NCI-H2196 treated with DMSO at 0.1 percent for 48 hours (cell line): ENCODE results near the gene PSMB7.

Source experiments
- DNase-seq: peaks from one replicate; lab custom pipeline; 2025; ENCODE audit not compliant: unreplicated experiment; lab: John Stamatoyannopoulos, UW

Gene PSMB7

DNA sequence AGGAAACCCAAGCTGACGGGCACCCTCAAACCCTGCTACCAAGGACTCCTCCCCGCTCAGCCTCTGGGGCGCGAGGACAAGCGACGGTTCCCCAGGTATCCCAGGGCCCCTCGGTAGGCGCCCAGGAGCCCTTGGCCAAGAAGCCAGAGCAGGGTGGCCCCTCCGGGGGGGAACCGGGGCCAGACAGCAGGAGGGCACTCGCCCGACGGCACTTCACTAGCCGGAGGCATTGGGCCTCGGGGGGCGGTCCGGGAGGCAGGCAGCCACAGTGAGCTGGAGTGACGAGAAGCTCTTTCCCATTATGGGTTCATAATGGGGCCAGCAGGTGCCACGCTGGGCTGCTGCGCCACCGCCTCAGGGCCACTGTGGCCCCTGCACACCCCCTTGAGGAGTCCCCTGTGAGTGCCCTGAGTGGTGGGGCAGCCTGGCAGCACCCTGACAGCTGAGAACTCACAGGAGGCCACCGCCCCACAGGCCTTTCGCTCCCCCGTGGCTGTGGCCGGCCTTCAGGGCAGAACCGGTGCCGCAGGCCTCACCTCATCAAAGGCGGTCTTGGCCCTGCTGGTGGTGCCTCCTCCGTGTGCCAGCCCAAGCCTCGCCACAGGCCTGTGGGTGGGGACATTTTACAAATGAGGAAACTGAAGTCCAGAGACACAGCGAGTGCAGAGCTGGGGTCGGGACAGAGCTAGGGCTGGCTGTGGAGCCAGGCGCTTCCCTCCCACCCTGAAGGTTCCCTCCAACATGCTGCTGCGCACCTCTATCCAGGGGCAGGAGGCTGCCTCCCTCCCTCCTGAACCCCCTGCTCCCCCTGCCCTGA, 68.7 kb downstream of the PSMB7 start:
- no peak for DNase-seq

DNA sequence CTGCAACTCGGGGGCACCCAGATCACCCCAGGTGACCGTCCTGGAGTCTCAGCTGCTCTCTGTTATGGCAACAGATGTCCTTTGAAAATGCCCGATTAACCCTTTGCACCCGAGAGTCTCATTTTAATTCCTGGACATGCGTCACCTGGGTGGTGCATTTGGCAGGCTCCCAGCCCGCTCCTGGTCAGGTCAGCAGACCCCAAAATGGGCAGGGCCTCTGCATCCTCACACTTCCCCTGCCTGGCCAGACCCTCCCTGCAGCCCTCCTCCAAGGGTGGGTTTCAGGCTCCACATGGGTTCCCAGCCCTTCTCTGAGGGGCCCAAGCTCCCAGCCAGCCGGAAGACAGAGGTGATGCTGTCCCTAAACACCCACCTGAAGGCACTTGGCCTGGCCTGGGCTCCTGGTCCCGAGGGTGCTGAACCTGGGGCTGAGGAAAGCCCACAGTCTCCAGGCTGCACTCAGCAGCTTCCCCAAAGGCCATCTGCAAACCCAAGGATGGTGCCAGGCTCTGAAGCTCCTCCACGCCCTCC, 69.4 kb downstream of the PSMB7 start:
- DNase-seq = no peak

DNA sequence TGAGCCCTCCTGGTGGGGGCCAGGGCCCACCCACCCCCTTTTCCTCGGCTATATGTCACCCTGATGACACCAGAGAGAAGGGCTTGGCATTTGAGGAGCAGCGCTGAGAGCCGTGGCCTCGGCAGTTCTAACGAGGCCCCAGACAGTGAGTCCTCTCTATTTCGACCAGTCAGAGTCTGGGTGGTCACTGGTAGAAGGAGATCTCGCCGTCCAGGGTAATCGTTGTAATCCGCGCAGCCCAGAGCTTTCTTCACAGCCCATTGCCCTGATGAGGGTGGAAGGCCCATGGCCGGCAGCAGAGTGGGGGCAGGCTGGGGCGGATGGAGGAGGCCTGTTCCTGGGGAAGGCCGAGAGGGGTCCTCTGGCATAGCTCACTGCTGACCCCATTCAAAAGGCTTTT, 70.2 kb downstream of the PSMB7 start:
- no peak for DNase-seq

DNA sequence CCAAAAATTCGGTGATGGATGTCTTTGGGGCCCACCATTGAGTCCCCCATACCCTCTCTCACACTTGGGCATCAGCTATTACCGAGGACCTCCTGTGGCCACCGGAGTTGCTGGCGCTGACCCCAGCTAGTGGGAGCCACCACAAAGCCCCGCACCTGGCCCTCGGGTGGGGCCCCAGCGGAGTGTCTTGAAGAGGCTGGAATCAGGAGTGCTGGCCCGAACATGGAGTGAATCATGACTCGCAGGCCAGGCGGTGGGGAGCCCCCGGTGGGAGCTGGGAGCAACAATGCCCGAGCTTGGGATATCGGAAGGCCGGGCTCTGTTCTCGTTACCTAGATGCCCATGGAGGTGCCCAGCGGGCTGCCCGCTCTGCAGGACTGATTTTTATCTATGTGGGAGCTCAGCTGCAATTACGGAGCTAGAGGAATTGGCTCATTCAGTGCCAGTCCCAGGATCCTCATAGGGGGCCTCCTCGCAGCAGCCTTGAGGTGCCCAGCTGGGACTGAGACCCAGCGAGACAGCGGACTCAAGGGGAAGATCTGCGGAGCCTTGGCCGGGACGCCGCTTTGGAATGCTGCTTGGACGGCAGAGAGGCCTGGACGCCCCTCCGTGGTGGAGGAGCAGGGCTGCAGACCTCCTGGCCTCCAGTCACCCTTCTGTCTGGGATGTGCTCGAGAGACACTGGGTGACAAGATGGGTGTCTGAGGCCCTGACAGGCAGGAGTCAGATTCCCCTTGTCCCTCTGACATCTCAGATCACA, 70.8 kb downstream of the PSMB7 start:
- no peak for DNase-seq

DNA sequence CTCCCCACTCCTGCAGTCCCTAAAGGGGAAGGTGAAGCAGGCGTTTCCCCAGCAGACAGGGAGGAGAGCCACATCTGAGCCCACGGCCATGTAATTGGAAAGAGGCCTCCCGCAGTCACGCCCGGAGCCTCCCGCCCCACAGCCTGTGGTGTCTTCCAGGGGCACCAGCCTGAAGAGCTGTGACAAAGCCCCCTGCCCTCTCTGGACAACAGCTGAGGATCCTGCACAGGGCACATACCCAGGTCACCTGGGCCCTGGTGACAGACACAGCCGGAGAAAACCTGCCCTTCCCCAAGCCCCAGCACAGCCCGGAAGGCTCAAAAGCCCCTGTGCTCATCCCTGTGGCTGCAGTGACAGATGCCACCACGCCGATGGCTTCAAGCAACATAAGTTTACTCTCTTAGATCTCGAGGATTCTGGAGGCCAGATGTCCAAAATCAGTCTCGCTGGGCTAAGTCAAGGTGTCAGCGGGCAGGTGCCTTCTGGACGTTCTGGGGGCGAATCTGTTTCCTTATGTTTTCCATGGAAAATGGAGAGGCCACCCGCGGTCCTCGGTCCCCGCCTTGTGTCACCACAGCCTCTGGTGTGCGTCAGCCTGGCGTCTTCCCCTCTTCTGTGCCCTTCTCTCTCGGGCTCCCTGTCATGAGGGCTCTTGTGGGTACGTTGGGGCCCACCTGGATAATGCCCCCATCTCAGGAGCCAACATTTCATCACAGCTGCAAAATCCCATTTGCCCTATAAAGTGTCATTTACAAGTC, 71.5 kb downstream of the PSMB7 start:
- no peak for DNase-seq

DNA sequence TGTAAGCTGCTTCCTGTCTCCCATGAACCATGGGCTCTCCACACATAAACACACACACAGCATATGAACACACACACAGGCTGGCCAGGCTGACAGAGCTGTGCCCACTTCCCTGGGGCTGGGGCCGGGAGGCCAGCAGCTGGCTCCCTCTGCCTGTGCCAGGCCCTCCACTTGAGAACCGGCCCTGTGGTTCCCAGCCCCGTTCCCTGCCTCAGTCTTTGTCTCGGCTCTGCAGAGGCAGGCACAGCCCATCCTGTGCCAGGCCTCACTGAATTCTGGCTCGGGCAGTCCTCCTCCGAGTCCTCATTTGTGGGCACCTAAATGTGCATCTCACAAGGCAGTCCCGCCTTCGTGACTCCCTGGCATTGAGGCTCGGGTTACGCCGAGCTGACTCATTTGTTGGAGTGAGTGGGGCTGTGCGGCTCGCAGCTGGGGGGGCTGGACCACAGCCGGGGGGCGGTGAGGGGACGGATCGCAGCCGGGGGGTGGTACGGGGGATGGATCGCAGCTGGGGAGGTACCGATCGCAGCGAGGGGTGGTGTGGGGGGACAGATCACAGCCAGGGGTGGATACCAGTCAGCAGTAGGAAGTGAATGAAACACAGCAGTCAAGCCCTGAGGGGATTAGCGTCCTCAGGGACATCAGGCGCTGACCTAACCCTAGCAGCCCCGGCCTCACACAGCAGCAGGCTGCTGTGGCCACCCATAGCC, 72.3 kb downstream of the PSMB7 start:
- peak; percentile 68 for DNase-seq

DNA sequence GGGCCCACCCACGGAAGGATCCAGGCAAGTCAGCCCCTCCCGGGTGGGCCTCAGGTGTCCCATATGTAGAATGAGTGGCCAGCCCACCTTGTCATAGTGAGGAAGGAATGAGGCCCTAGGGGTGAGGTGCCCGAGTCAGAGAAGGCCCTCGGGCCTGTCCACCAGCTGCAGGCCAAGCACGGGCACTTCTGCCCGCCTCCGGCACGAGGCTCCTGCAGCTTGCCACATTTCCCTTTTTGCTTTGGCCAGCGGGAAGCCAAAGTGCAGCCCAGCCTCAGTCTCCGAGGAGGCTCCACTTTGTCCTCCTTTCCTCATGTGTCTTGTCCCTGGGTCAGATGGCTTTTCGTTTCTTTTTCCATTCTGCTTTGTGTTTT, 72.9 kb downstream of the PSMB7 start:
- no peak for DNase-seq

DNA sequence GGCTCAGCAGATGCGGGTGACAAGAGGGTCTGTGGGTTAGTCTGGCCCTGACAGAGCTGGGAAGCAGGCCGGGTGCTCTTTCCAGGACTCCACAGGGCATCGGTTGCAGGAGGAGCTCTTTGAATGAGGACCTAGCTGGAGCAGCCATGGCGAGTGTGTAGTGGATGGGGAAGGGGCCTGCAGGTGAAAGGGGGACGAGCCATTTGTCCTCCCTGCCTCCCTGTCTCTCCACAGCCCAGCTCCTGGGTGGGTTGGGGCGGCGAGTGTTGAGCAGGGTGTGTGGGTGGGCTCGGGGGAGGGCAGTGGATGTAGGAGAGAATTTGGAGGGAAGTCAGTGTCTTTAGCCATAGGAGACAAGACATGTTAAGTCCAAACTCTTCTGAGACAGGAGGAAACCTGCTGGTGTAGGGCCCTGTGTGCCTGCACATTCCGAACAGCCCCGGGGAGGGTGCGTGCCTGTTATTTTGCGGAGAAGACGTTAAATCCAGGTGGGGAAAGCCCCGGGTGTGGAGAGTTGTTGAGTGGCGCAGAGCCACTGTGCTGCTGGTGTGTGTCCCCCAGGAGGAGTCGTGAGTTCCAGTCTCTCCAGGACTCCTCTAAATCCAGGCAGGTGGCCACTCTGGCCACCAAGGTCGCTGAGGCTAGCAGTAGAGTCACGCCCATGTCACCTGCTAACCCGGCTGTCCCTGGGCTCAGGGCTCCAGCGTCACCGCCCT, 73.6 kb downstream of the PSMB7 start:
- DNase-seq = no peak

DNA sequence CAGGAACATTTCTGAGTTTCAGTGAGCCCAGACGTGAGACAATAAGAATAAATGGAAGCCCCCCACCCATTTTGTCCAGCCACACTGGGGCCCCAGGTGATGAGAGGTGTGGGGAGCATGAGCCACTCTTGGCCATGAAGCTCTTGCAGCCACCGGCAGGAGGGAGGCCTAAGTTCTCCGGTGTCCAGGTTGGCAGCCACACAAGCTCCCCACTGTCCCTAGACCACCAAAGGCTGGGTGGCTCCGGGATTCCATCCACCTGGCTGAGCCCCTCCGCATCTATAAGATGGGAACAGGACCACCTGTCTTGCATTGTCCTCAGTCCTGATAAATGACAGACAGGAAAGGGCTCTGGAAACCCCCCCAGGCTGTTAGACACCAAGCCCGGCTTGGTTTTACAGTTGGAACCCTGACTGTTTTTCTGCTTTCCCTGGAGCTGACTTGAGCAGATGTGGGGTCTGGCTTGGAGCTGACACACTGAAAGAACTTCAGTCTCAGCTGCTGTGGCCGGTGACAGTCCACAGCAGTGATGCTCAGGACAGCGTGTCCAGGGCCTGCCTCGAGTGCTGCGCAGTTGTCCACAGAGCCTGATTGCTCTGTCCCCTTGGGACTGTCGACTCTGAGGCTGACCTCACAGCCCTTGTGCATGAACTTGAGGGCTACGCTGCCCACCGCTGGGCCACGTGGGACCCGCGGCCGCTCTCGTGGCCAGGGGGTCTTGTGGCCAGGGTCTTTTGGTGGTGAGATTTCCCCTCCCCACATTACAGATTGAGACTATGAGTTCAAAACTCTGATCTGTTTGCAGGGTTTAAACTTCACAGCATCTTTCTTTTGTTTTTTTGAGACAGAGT, 74.8 kb downstream of the PSMB7 start:
- no peak for DNase-seq

DNA sequence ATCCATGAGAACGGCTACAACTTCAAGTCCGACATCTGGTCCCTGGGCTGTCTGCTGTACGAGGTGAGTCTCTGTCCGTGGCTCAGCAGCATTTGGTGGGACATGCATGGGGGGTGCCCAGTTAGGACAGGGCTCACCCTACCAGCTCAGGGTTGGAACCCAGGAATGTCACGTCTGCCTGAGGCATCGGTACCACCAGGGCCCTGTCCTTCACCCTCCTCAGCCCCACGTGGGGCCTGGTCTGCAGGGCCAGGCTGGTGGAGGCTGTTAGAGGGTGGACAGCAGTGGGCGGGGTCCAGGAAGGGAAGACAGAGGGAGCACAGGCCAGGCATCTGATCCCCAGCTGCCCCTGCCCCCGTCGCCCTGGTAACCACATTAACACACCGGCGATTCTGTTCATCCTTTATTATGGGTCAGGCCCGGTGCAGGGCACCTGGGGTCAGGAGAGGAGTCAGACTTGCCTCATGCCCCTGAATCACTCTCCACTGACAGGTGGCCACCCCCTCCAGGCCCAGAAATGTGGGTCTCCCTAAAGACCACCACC, 75.6 kb downstream of the PSMB7 start:
- DNase-seq = no peak

DNA sequence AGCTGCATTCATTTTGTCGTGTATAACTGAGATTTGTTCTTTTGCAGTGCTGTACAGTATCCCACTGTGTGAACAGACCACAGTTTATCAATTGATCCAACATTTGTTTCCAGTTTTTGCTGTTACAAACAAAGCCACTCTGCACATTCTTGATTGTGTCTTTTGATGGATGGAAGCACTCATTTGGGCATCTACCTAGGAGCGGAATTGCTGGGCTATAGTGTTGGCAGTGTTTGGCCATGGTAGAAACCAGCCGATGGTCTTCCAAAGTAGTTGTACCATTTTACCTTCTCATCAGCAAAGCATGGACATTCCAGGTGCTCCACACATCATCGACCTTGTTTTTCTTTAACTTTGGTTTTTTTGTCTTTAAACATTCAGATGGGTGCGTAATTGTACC, 77.7 kb downstream of the PSMB7 start:
- no peak for DNase-seq

DNA sequence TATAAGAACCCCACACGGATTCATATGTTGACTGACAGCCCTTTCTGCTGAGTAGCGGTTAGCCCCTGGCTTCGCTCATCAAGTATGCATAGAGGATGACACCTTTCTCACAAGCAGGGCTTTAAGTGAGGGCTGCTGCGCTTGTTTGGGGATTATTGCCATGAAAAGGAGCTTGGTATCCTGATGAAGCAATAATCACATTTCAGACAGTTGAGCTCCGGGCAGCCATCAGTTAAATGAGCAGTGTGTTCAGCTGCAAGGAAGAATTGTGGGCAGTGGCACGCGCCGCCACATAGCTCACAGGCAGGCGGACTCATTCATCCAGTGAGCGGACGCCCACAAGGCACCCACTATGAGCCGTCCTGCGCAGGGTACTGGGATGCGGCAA, 79.9 kb downstream of the PSMB7 start:
- DNase-seq = no peak

DNA sequence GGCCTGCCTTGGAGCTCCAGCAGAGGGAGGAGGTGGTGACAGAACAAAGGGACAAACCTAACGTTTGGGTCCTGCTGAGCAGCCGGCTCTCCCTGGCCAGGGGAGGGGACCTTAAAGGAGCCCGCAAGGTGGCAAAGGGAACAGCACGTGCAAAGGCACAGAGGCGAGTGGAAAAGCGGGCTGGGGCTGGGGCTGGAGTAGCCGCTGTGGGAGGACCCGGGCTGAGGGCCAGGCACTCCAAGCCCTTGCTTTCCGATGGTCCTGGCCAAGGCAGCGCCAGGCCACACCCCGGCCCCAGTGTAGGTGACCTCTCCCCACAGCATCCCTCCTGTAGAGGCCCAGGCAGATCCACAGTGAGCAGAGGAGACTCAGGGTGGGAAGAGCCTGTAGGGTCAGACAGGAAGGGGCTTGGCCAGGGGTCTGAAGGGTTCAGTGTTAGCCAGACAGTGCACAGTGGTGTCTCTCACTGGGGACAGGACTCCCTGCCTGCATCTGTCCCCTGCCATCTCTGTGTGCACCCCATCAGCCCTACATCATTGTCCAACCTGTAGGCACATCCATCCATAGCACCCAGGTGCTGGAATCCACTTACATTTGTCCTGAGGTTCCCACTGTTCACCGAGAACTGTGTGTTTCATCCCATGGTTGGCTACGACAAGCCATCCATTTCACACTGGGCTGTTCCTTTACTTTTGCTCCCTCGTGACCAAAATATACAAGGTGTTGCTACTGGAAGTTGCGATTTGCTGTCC, 80.5 kb downstream of the PSMB7 start:
- DNase-seq = no peak

DNA sequence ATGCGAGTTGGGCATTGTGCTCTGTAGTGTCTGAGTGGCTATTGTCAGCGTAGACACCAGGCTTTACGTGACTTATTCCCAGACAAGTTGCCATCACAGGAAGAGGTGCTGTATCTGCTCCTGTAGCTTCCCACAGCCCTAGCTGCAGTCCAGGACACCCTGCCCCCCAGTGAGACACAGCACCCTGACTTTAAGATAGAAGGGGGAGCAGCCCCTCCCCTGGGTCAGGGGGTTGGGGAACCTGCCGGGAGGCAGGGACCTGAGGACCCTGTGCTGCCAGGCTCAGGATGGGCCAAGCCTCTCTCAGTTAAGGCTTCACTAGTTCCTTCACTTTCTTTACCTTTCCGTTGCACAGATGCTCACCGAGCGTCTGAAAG, 82.1 kb downstream of the PSMB7 start:
- no peak for DNase-seq

DNA sequence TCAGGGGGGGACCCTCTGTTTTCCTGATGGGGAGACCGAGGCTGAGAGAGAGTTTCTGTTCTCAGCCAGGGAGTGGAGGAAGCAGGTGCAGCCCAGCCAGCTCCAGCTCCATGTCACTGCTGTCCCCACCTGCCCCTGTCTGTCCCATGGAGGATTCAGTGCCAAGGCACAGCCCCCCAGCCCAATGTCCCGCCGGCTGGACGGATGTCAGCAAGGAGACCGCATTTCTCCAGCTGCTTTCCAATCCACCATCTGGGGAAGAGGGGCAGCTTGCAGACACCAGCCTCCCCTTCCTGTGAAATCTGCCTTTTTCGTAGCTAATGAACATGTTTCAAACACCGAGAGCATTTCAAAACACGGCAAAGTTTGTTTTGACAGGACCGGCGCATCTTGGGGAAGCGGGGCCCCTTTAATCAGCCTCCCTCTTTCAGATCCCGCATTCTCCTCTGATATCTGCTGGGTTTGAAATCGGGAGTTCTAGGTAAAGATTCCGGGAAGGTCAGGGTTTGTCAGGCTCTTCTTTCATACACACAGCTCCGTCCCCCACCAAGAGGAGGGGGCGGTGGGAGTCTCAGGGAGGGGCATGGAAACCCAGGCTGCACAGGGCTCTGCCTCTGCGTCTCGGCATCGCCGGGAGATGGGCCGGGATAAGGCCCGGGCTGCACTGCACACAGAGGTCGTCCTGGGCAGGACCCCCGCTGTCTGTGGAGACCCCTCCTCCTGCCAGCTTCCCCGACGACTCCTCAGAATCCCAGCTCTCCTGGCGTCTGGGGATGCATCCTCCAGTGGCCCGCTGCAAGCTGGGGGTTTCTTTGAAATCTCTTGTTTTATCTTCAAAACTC, 82.7 kb downstream of the PSMB7 start:
- no peak for DNase-seq

DNA sequence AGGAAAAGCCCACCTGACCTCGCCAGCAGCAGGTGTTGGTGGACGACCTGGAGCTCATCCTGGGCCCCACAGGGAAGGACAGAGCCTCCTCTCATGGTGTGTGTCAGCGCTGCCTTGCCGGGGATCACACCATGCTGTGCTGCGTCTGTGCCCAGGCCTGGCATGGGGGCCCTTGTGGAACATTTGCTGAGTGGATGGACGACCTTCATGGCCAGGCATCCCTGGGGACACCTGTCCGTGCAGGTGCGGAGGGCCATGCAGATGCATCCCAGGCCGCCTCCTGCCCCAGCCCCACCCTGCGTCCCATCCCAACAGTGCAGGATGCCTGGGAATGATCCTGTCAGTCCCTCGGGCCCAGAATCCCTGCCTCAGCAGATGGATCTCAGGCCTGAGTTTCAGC, 83.7 kb downstream of the PSMB7 start:
- no peak for DNase-seq

DNA sequence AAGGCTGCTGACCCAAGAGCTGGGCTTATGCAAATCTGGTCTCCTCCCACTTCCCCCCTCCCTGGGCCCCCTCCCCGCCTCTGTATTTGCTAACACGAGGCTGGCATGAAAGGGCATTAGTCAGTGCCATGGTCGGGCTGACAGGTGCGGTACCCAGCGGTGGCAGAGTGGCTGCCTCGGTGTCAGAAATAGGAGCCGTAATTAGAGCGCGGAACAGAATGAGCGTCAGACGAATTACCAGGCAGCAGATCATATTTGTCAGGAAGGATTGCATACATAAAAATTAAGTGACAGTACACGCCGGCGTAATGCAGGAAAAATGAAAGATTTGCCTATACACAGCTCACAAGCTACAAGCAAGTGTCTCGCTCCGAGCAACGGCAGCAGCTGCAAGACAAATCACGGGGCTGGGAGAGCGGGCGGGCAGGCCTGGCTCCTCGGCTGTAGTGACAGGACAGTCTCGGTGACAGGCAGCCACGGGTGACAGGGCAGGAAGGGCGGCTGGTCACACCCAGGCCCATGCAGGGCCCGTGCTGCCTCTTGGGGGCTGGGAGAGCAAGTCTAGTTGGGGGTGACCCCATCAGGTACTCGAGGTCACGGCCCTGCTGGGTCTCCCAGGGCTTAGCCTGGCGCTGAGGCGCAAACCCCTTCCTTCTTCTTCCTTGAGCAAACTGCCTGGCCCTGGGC, 85.1 kb downstream of the PSMB7 start:
- DNase-seq = no peak
